ENCODE results near the gene BTBD9. TPM values are rescaled to one million over a fixed set of nuclear protein-coding genes. Genes with fewer than 3 reads are reported as not detected.

The BTBD9 gene
- polyA plus RNA-seq, 1 donor (not counting 4 experiments of a cell fraction or from before 2014, with no cell fraction given), result 6.8 TPM

DNA sequence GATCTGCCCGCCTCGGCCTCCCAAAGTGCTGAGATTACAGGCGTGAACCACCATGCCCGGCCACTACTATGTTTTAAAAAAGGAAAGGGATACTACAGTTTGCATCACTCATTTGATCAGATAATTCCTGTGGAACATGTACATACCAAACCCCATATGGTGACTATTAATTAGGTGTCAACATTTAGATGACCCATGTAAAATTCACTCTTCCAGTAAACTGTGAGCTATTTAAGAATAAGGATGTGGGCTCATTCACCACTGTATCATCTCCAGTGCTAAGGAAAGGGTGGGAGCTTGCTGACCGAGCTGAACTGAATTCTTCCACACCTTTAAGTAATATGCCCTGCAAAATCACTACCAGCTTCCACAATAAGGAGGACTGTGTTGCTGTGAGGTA is 127.5 kb downstream of the BTBD9 start:
- H3K36me3 ChIP-seq (ENCODE audit: control insufficient read depth in 2 of 2, extremely low read depth in 1 of 2, insufficient read depth in 2 of 2, low read length in 2 of 2), result no peaks in the 10 kb centered on the region
- dilution Hi-C loops (cut with MboI; ENCODE audit: extremely low pct_ligation_motif_present, low sequenced_read_pairs), result no loop called here
- H3K27ac ChIP-seq (ENCODE audit: control insufficient read depth, insufficient read depth, low read length), result no peak overlapping the region
- H2AFZ ChIP-seq (ENCODE audit: control insufficient read depth, low read length), result no peak overlapping the region
- no peak for FAIRE-seq
- H3K79me2 ChIP-seq (ENCODE audit: control insufficient read depth, insufficient read depth, low read length), result no peaks in the 10 kb centered on the region
- TF ChIP-seq EZH2 (IDR thresholded peaks at IDR 0.05; ENCODE audit: low read length), result no peak
- TF ChIP-seq, protein P1, sequence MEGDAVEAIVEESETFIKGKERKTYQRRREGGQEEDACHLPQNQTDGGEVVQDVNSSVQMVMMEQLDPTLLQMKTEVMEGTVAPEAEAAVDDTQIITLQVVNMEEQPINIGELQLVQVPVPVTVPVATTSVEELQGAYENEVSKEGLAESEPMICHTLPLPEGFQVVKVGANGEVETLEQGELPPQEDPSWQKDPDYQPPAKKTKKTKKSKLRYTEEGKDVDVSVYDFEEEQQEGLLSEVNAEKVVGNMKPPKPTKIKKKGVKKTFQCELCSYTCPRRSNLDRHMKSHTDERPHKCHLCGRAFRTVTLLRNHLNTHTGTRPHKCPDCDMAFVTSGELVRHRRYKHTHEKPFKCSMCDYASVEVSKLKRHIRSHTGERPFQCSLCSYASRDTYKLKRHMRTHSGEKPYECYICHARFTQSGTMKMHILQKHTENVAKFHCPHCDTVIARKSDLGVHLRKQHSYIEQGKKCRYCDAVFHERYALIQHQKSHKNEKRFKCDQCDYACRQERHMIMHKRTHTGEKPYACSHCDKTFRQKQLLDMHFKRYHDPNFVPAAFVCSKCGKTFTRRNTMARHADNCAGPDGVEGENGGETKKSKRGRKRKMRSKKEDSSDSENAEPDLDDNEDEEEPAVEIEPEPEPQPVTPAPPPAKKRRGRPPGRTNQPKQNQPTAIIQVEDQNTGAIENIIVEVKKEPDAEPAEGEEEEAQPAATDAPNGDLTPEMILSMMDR (optimal IDR thresholded peaks at IDR 0.05 in 1 of 3, IDR thresholded peaks at IDR 0.05 in 1 of 3, conservative IDR thresholded peaks at IDR 0.05 in 1 of 3; ENCODE audit: extremely low read depth in 1 of 3, insufficient read depth in 2 of 3, low read length in 3 of 3), result no peak
- H3K4me3 ChIP-seq (ENCODE audit: control insufficient read depth in 2 of 3, extremely low read depth in 1 of 3, insufficient read depth in 2 of 3, low read depth in 1 of 3, low read length in 3 of 3), result no peak overlapping the region
- H4K20me1 ChIP-seq (ENCODE audit: control insufficient read depth, extremely low read depth, insufficient read depth, low read length), result no peaks in the 10 kb centered on the region
- H3K4me2 ChIP-seq (ENCODE audit: control insufficient read depth, extremely low read depth, insufficient read depth, low read depth, low read length), result no peak overlapping the region
- DNase-seq (ENCODE audit: low read depth, low spot score), result no peak
- H3K9ac ChIP-seq (ENCODE audit: control insufficient read depth, extremely low read depth, insufficient read depth, low read length), result no peak overlapping the region
- H3K9me3 ChIP-seq (ENCODE audit: control insufficient read depth, low read depth, low read length), result no peaks in the 10 kb centered on the region
- H3K27me3 ChIP-seq (ENCODE audit: control insufficient read depth, extremely low read depth, insufficient read depth, low read length), result no peaks in the 10 kb centered on the region
- peaks cover 12% of the 10 kb centered on the region for H3K4me1 ChIP-seq (ENCODE audit: control insufficient read depth, extremely low read depth, insufficient read depth, low read length)
- no peaks in the 10 kb centered on the region for H3K9me1 ChIP-seq (ENCODE audit: control insufficient read depth, extremely low read depth, insufficient read depth, low read length)

DNA sequence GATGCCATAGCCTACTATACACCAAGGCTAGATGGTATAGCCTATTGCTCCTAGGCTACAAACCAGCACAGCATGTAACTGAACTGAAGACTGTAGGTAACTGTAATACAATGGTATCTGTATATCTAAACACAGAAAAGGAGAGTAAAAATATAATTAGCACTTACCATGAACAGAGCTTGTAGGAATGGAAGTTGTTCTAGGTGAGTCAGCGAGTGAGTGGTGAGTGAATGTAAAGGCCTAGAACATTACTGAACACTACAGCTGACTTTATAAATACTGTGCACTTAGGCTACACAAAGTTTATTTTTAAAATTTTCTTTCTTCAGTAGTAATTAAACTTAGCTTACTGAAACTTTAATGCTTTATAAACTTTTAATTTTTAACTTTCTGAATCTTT is 129.5 kb downstream of the BTBD9 start:
- H3K9me1 ChIP-seq (ENCODE audit: control insufficient read depth, extremely low read depth, insufficient read depth, low read length), result no peaks in the 10 kb centered on the region
- H3K27me3 ChIP-seq (ENCODE audit: control insufficient read depth, extremely low read depth, insufficient read depth, low read length), result no peaks in the 10 kb centered on the region
- dilution Hi-C loops (cut with MboI; ENCODE audit: extremely low pct_ligation_motif_present, low sequenced_read_pairs), result no loop called here
- peak overlapping the region; percentile 40 for H3K27ac ChIP-seq (ENCODE audit: control insufficient read depth, insufficient read depth, low read length)
- DNase-seq (ENCODE audit: low read depth, low spot score), result no peak
- no peaks in the 10 kb centered on the region for H3K9me3 ChIP-seq (ENCODE audit: control insufficient read depth, low read depth, low read length)
- H3K36me3 ChIP-seq (ENCODE audit: control insufficient read depth in 2 of 2, extremely low read depth in 1 of 2, insufficient read depth in 2 of 2, low read length in 2 of 2), result no peaks in the 10 kb centered on the region
- H3K9ac ChIP-seq (ENCODE audit: control insufficient read depth, extremely low read depth, insufficient read depth, low read length), result no peak overlapping the region
- peak; percentile 26 for FAIRE-seq
- TF ChIP-seq EZH2 (IDR thresholded peaks at IDR 0.05; ENCODE audit: low read length), result no peak
- TF ChIP-seq, protein P1 (optimal IDR thresholded peaks at IDR 0.05 in 1 of 3, IDR thresholded peaks at IDR 0.05 in 1 of 3, conservative IDR thresholded peaks at IDR 0.05 in 1 of 3; ENCODE audit: extremely low read depth in 1 of 3, insufficient read depth in 2 of 3, low read length in 3 of 3), result no peak
- H3K4me3 ChIP-seq (ENCODE audit: control insufficient read depth in 2 of 3, extremely low read depth in 1 of 3, insufficient read depth in 2 of 3, low read depth in 1 of 3, low read length in 3 of 3), result peak overlapping the region in 1 of 3 experiments; percentile 25
- no peak overlapping the region for H2AFZ ChIP-seq (ENCODE audit: control insufficient read depth, low read length)
- H3K4me2 ChIP-seq (ENCODE audit: control insufficient read depth, extremely low read depth, insufficient read depth, low read depth, low read length), result peak overlapping the region; percentile 37
- no peaks in the 10 kb centered on the region for H3K79me2 ChIP-seq (ENCODE audit: control insufficient read depth, insufficient read depth, low read length)
- peaks cover 12% of the 10 kb centered on the region for H3K4me1 ChIP-seq (ENCODE audit: control insufficient read depth, extremely low read depth, insufficient read depth, low read length)
- H4K20me1 ChIP-seq (ENCODE audit: control insufficient read depth, extremely low read depth, insufficient read depth, low read length), result no peaks in the 10 kb centered on the region
